H9 (cell line): ENCODE data around the gene CLEC3B. TPM values are rescaled to one million over a fixed set of nuclear protein-coding genes. Genes with fewer than 3 reads are reported as not detected.

ENCODE experiments used
- DNase-seq: peaks from one replicate; pipeline ENCODE4 v3.0.0-alpha.2; 2017
- H2AFZ ChIP-seq: one replicate; pipeline ENCODE4 v1.6.1; 2013; ENCODE audit warnings: mild to moderate bottlenecking, low read length, control low read depth, moderate library complexity
- H2AK5ac ChIP-seq: 2 replicates; pipeline ENCODE4 v1.6.1; 2013; ENCODE audit warnings: low read length, control low read depth, mixed read lengths; ENCODE audit not compliant: insufficient read length
- H2BK120ac ChIP-seq: one replicate; pipeline ENCODE4 v1.6.1; 2013; ENCODE audit warnings: low read depth, mild to moderate bottlenecking, low read length, control low read depth, inconsistent platforms; ENCODE audit not compliant: poor library complexity, severe bottlenecking
- H2BK12ac ChIP-seq: 2 replicates; pipeline ENCODE4 v1.6.1; 2013; ENCODE audit warnings: low read length, control low read depth, mixed read lengths, low read depth; ENCODE audit not compliant: insufficient read length
- H2BK15ac ChIP-seq: 2 replicates; pipeline ENCODE4 v1.6.1; 2013; ENCODE audit warnings: low read depth, low read length, control low read depth
- H2BK20ac ChIP-seq: one replicate; pipeline ENCODE4 v1.6.1; 2013; ENCODE audit warnings: low read depth, mild to moderate bottlenecking, low read length, control low read depth, inconsistent platforms; ENCODE audit not compliant: poor library complexity, severe bottlenecking
- H2BK5ac ChIP-seq: 2 replicates; pipeline ENCODE4 v1.6.1; 2013; ENCODE audit warnings: low read length, control low read depth, mixed read lengths; ENCODE audit not compliant: insufficient read length
- H3K14ac ChIP-seq: 2 replicates; pipeline ENCODE4 v1.6.1; 2013; ENCODE audit warnings: low read length, control low read depth; ENCODE audit not compliant: insufficient read depth
- H3K18ac ChIP-seq: 2 replicates; pipeline ENCODE4 v1.6.1; 2013; ENCODE audit warnings: low read depth, mild to moderate bottlenecking, mixed read lengths, low read length, control low read depth; ENCODE audit not compliant: insufficient read length
- H3K23ac ChIP-seq: 2 replicates; pipeline ENCODE4 v1.6.1; 2013; ENCODE audit warnings: low read length, control low read depth, mixed read lengths, low read depth; ENCODE audit not compliant: insufficient read length
- H3K23me2 ChIP-seq: 2 replicates; pipeline ENCODE4 v1.6.1; 2013; ENCODE audit warnings: low read depth, mild to moderate bottlenecking, mixed read lengths, low read length, control low read depth; ENCODE audit not compliant: insufficient read length, poor library complexity, severe bottlenecking
- H3K27ac ChIP-seq: 2 replicates; pipeline ENCODE4 v1.5.1; 2013; ENCODE audit warnings: low read length, control low read depth, mixed read lengths, low read depth; ENCODE audit not compliant: insufficient read length
- H3K27me3 ChIP-seq: 2 replicates; pipeline ENCODE4 v1.6.1; 2013; ENCODE audit warnings: low read length, control low read depth, inconsistent platforms; ENCODE audit not compliant: insufficient read depth
- H3K4ac ChIP-seq: 2 replicates; pipeline ENCODE4 v1.6.1; 2013; ENCODE audit warnings: low read depth, mild to moderate bottlenecking, control low read depth, inconsistent platforms, low read length, moderate library complexity
- H3K4me1 ChIP-seq: 2 replicates; pipeline ENCODE4 v1.6.1; 2013; ENCODE audit warnings: low read length, control low read depth, inconsistent platforms; ENCODE audit not compliant: insufficient read depth
- H3K4me2 ChIP-seq: 2 replicates; pipeline ENCODE4 v1.6.1; 2013; ENCODE audit warnings: low read length, control low read depth, mixed read lengths; ENCODE audit not compliant: insufficient read length, insufficient read depth
- H3K56ac ChIP-seq: 2 replicates; pipeline ENCODE4 v1.6.1; 2013; ENCODE audit warnings: low read depth, mild to moderate bottlenecking, mixed read lengths, low read length, control low read depth; ENCODE audit not compliant: insufficient read length
- H3K79me1 ChIP-seq: 2 replicates; pipeline ENCODE4 v1.6.1; 2013; ENCODE audit warnings: low read depth, mild to moderate bottlenecking, moderate library complexity, low read length, control low read depth, inconsistent platforms; ENCODE audit not compliant: insufficient read depth, poor library complexity, severe bottlenecking
- H3K79me2 ChIP-seq: 2 replicates; pipeline ENCODE4 v1.6.1; 2013; ENCODE audit warnings: low read length, control low read depth, inconsistent platforms; ENCODE audit not compliant: insufficient read depth
- H3K9ac ChIP-seq: 2 replicates; pipeline ENCODE4 v1.6.1; 2013; ENCODE audit warnings: low read length, control low read depth, mixed read lengths; ENCODE audit not compliant: insufficient read length; ENCODE audit errors: extremely low read depth
- H3K9me3 ChIP-seq: one replicate; pipeline ENCODE4 v1.6.1; 2013; ENCODE audit warnings: low read depth, low read length, inconsistent platforms; ENCODE audit not compliant: control insufficient read depth
- H3T11ph ChIP-seq: one replicate; pipeline ENCODE4 v1.6.1; 2013; ENCODE audit warnings: mild to moderate bottlenecking, low read length, control low read depth, inconsistent platforms
- H4K20me1 ChIP-seq: one replicate; pipeline ENCODE4 v1.6.1; 2013; ENCODE audit not compliant: control insufficient read depth, insufficient read length, insufficient read depth
- H4K5ac ChIP-seq: 2 replicates; pipeline ENCODE4 v1.6.1; 2013; ENCODE audit warnings: low read depth, mild to moderate bottlenecking, mixed read lengths, low read length, control low read depth; ENCODE audit not compliant: insufficient read length
- H4K8ac ChIP-seq: replicated peaks from 2 replicates; pipeline ENCODE4 v1.6.1; 2013; ENCODE audit warnings: low read length, control low read depth, mixed read lengths, low read depth; ENCODE audit not compliant: insufficient read length
- H4K91ac ChIP-seq: 2 replicates; pipeline ENCODE4 v1.6.1; 2013; ENCODE audit warnings: low read depth, mild to moderate bottlenecking, moderate library complexity, mixed read lengths, low read length, control low read depth; ENCODE audit not compliant: insufficient read length
- H3K27ac Mint-ChIP-seq, 3 experiments: 2 replicates in 2 of 3; 3 replicates in 1 of 3; pipeline ENCODE4 v1.8.0; 2020 to 2021; ENCODE audit warnings: mixed read lengths in 3 of 3, mild to moderate bottlenecking in 1 of 3, moderate library complexity in 1 of 3
- H3K27me3 Mint-ChIP-seq: 2 replicates; pipeline ENCODE4 v1.8.0; 2021; ENCODE audit warnings: low read depth, mild to moderate bottlenecking, moderate library complexity, mixed read lengths
- H3K36me3 Mint-ChIP-seq, 3 experiments: 2 replicates in 2 of 3; 3 replicates in 1 of 3; pipeline ENCODE4 v1.8.0; 2020 to 2021; ENCODE audit warnings: low read depth in 3 of 3, mixed read lengths in 3 of 3; ENCODE audit not compliant: insufficient read depth in 1 of 3
- H3K4me1 Mint-ChIP-seq, 2 experiments: 2 replicates each; pipeline ENCODE4 v1.8.0; 2020; ENCODE audit warnings: mixed read lengths in 2 of 2
- H3K4me3 Mint-ChIP-seq, 2 experiments: 2 replicates in 1 of 2; 3 replicates in 1 of 2; pipeline ENCODE4 v1.8.0; 2020 to 2021; ENCODE audit warnings: mild to moderate bottlenecking in 2 of 2, mixed read lengths in 2 of 2, moderate library complexity in 1 of 2
- H3K9me3 Mint-ChIP-seq, 2 experiments: 2 replicates in 1 of 2; 3 replicates in 1 of 2; pipeline ENCODE4 v1.8.0; 2020; ENCODE audit warnings: mild to moderate bottlenecking in 2 of 2, mixed read lengths in 2 of 2, moderate library complexity in 1 of 2
- CTCF ChIP-seq: fragments of 200-600 bp; sonication (generic); conservative IDR thresholded peaks from 3 replicates; pipeline ENCODE4 v1.8.0; 2021; ENCODE audit warnings: antibody characterized with exemption, mild to moderate bottlenecking
- WGBS: extraction: QIAGEN DNeasy Blood & Tissue Kit; methylation state at CpG from one replicate; pipeline ENCODE4 v1.1.7; 2013; ENCODE audit warnings: missing lambda C conversion rate, low lambda C conversion rate, mixed read lengths; ENCODE audit not compliant: insufficient read length; ENCODE audit errors: extremely low coverage; 5-methylcytosine and 5-hydroxymethylcytosine counted together
- total RNA-seq: library from RNA; stranded (reverse); gene quantifications from 2 replicates; pipeline ENCODE4 v1.2.1, GENCODE V29; 2021

The CLEC3B gene
- total RNA-seq, 1 experiment from 2014 or later = not detected

- Histone ChIP-seq H3K4me2 (no peak overlapping the region), H2AFZ (no peak overlapping the region), H2AK5ac (no peak overlapping the region), H3K23ac (no peak overlapping the region), H2BK120ac (no peak overlapping the region), H3K23me2 (no peaks in the 10 kb centered on the region), H3K14ac (no peak overlapping the region), H3K27ac (no peak overlapping the region), H4K91ac (no peak overlapping the region), H3K9ac (no peak overlapping the region), H4K5ac (no peak overlapping the region), H3K79me2 (no peaks in the 10 kb centered on the region), H2BK5ac (no peak overlapping the region), H2BK20ac (no peak overlapping the region), H2BK15ac (no peak overlapping the region), H4K8ac (no peak overlapping the region), H3K9me3 (no peaks in the 10 kb centered on the region), H4K20me1 (no peaks in the 10 kb centered on the region), H3K18ac (no peak overlapping the region), H3K56ac (no peak overlapping the region), H3K4ac (no peak overlapping the region), H2BK12ac (no peak overlapping the region), H3K79me1 (no peaks in the 10 kb centered on the region), H3K4me1 (peaks cover 2% of the 10 kb centered on the region; the same call in 1 of the 2 replicates), H3K27me3 (peaks cover 27% of the 10 kb centered on the region; the same call in 1 of the 2 replicates), H3T11ph (no peak overlapping the region)
- TF ChIP-seq CTCF = peak; percentile 57; the same call in 2 of the 3 replicates
- peaks cover 20 to 22% of the 10 kb centered on the region in 2 experiments for H3K4me1 Mint-ChIP-seq
- WGBS = no CpG with 5 or more reads among the region's 7 CpGs
- H3K27ac Mint-ChIP-seq = no peak overlapping the region
- H3K36me3 Mint-ChIP-seq = no peaks in the 10 kb centered on the region
- peak; percentile 61 for DNase-seq
- peaks cover 100% of the 10 kb centered on the region for H3K27me3 Mint-ChIP-seq
- peaks cover 0 to 3% of the 10 kb centered on the region in 2 experiments; a peak in 1 of 5 replicates for H3K9me3 Mint-ChIP-seq
- no peak overlapping the region for H3K4me3 Mint-ChIP-seq
These were observed 29.5 kb downstream of the CLEC3B start for GRCh38 chr3:45055411-45056143.
